HepG2 (cell line): ENCODE measurements around the gene PEAK1. TPM values are rescaled to one million over a fixed set of nuclear protein-coding genes. Genes with fewer than 3 reads are reported as not detected.

Experiments
- ATAC-seq: fragments of 200-7000 bp; cut with Tn5 transposase; 3 replicates; pipeline ENCODE4 v1.9.1; 2020; ENCODE audit warnings: mild to moderate bottlenecking, moderate library complexity
- BruUV-seq: library from RNA; stranded (reverse); fragments of 400-500 nt; replicated peaks from 2 replicates; lab custom pipeline; 2021; lab: Mats Ljungman, UMichigan
- CTCF ChIA-PET: fragments of 300-600 bp; formaldehyde crosslinking; extraction: SDS; loops from one replicate; lab custom pipeline; 2021; ENCODE audit warnings: low total read pairs, inconsistent platforms, low intra/inter-chr PET ratio; lab: Yijun Ruan, JAX
- POLR2A ChIA-PET: fragments of 350-600 bp; sonication (Branson Sonifier 250); formaldehyde crosslinking; loops from one replicate; lab custom pipeline; 2020; ENCODE audit warnings: antibody characterized with exemption, inconsistent platforms; lab: Yijun Ruan, JAX
- DNase-seq: peaks from one replicate; pipeline ENCODE4 v3.0.0-alpha.2; 2015; ENCODE audit warnings: low spot score
- FAIRE-seq: peaks from 3 replicates; lab custom pipeline; 2011; peaks lifted over from hg19 to GRCh38; lab: Jason Lieb, UNC
- H2AFZ ChIP-seq: one replicate; pipeline ENCODE4 v1.6.1; 2011; ENCODE audit warnings: low read length, inconsistent platforms
- H3K27ac ChIP-seq: fragments of 300-600 bp; 3 replicates; pipeline ENCODE4 v1.8.0; 2011; ENCODE audit warnings: mixed run types, mild to moderate bottlenecking, mixed read lengths, low read length, inconsistent platforms; ENCODE audit not compliant: insufficient read depth; ENCODE audit errors: extremely low read length
- H3K27me3 ChIP-seq, 2 experiments: fragments of 200-600 bp in 1 of 2; 2 replicates in 1 of 2; 3 replicates in 1 of 2; pipeline versions ENCODE4 v1.6.0 to v1.8.0; 2011; ENCODE audit warnings: low read length in 2 of 2, mild to moderate bottlenecking in 2 of 2, moderate library complexity in 2 of 2, inconsistent platforms in 1 of 2; ENCODE audit not compliant: insufficient read depth in 2 of 2, control insufficient read depth in 1 of 2
- H3K36me3 ChIP-seq, 2 experiments: fragments of 200-600 bp in 1 of 2; replicated peaks in 1 of 2; 2 replicates in 1 of 2; 3 replicates in 1 of 2; pipeline versions ENCODE4 v1.5.1 to v1.8.0; 2011; ENCODE audit warnings: low read length in 2 of 2, inconsistent platforms in 1 of 2; ENCODE audit not compliant: insufficient read depth in 2 of 2, control insufficient read depth in 1 of 2
- H3K4me1 ChIP-seq: 2 replicates; pipeline ENCODE4 v1.5.1; 2012; ENCODE audit warnings: low read length, inconsistent platforms; ENCODE audit not compliant: insufficient read depth
- H3K4me2 ChIP-seq: 2 replicates; pipeline ENCODE4 v1.6.0; 2011; ENCODE audit warnings: low read depth, low read length, inconsistent platforms
- H3K4me3 ChIP-seq, 3 experiments: fragments of 200-600 bp in 1 of 3; sonication (generic), shearing (Covaris generic) in 1 of 3; replicated peaks in 1 of 3; 2 replicates each; pipeline ENCODE4 v1.5.1; 2011 to 2016; ENCODE audit warnings: low read length in 3 of 3, inconsistent platforms in 2 of 3, low read depth in 2 of 3, mild to moderate bottlenecking in 2 of 3, control low read depth in 1 of 3, mixed read lengths in 1 of 3; ENCODE audit not compliant: insufficient read depth in 1 of 3
- H3K79me2 ChIP-seq: one replicate; pipeline ENCODE4 v1.6.1; 2011; ENCODE audit warnings: low read length, inconsistent platforms; ENCODE audit not compliant: insufficient read depth
- H3K9ac ChIP-seq: 2 replicates; pipeline ENCODE4 v1.6.0; 2011; ENCODE audit warnings: mild to moderate bottlenecking, low read depth, low read length, inconsistent platforms; ENCODE audit not compliant: insufficient read depth
- H3K9me3 ChIP-seq: 2 replicates; pipeline ENCODE4 v1.5.1; 2012; ENCODE audit warnings: mild to moderate bottlenecking, low read length
- H4K20me1 ChIP-seq: 2 replicates; pipeline ENCODE4 v1.6.0; 2011; ENCODE audit warnings: inconsistent platforms, mild to moderate bottlenecking, low read length, moderate library complexity; ENCODE audit not compliant: insufficient read depth
- ATM ChIP-seq: fragments of 450-650 bp; IDR thresholded peaks from 2 replicates; pipeline ENCODE4 v1.7.1; 2017; ENCODE audit warnings: mild to moderate bottlenecking, borderline replicate concordance
- FOXJ3 ChIP-seq: sonication (generic); formaldehyde crosslinking; IDR thresholded peaks from 2 replicates; pipeline ENCODE4 v1.4.0; 2020; ENCODE audit warnings: missing genetic modification reagents, mild to moderate bottlenecking, borderline replicate concordance
- PHF8 ChIP-seq: sonication (generic); formaldehyde crosslinking; IDR thresholded peaks from 2 replicates; pipeline ENCODE4 v1.5.0; 2020; ENCODE audit warnings: missing genetic modification reagents
- RBM39 ChIP-seq: fragments of 200-400 bp; formaldehyde crosslinking; IDR thresholded peaks from one replicate; pipeline ENCODE4 v1.6.1; 2018; ENCODE audit warnings: antibody characterized with exemption, mild to moderate bottlenecking, low read depth, low read length; ENCODE audit not compliant: poor library complexity, severe bottlenecking
- SAFB2 ChIP-seq: sonication (generic); formaldehyde crosslinking; IDR thresholded peaks from 2 replicates; pipeline ENCODE4 v1.5.1; 2020; ENCODE audit warnings: missing genetic modification reagents, low read depth, mild to moderate bottlenecking, borderline replicate concordance
- U2AF2 ChIP-seq: fragments of 200-400 bp; formaldehyde crosslinking; IDR thresholded peaks from 2 replicates; pipeline ENCODE4 v1.6.1; 2017; ENCODE audit warnings: low read depth, mild to moderate bottlenecking, low read length
- ZKSCAN8 ChIP-seq: IDR thresholded peaks from 2 replicates; pipeline ENCODE4 v1.6.1; 2016; ENCODE audit warnings: borderline replicate concordance, missing genetic modification reagents, missing compliant biosample characterization
- ZNF143 ChIP-seq: sonication (generic); formaldehyde crosslinking; IDR thresholded peaks from 2 replicates; pipeline ENCODE4 v1.4.0; 2020; ENCODE audit warnings: missing genetic modification reagents
- ZNF557 ChIP-seq: sonication (generic); formaldehyde crosslinking; IDR thresholded peaks from 2 replicates; pipeline ENCODE4 v1.4.0; 2020; ENCODE audit warnings: missing genetic modification reagents
- ZNF563 ChIP-seq: sonication (generic); formaldehyde crosslinking; IDR thresholded peaks from 2 replicates; pipeline ENCODE4 v1.8.0; 2022; ENCODE audit warnings: mild to moderate bottlenecking, moderate library complexity, missing genetic modification reagents
- ZNF709 ChIP-seq: sonication (generic); formaldehyde crosslinking; IDR thresholded peaks from 2 replicates; pipeline ENCODE4 v1.5.0; 2020; ENCODE audit warnings: mild to moderate bottlenecking, missing genetic modification reagents
- ZNF747 ChIP-seq: sonication (generic); formaldehyde crosslinking; IDR thresholded peaks from 2 replicates; pipeline ENCODE4 v1.8.1; 2023; ENCODE audit warnings: missing genetic modification reagents, mild to moderate bottlenecking, borderline replicate concordance
- ZNF782 ChIP-seq: sonication (generic); formaldehyde crosslinking; IDR thresholded peaks from 2 replicates; pipeline ENCODE4 v1.4.0; 2020; ENCODE audit warnings: missing genetic modification reagents, mild to moderate bottlenecking, borderline replicate concordance
- ZNF850 ChIP-seq: sonication (generic); formaldehyde crosslinking; conservative IDR thresholded peaks from 2 replicates; pipeline ENCODE4 v1.9.0; 2021; ENCODE audit warnings: mild to moderate bottlenecking, missing genetic modification reagents
- ZSCAN31 ChIP-seq: sonication (generic); formaldehyde crosslinking; IDR thresholded peaks from 2 replicates; pipeline ENCODE4 v1.5.0; 2020; ENCODE audit warnings: low read depth, mild to moderate bottlenecking, missing genetic modification reagents
- WGBS: methylation state at CpG from one replicate; pipeline ENCODE4 v1.1.6; 2017; ENCODE audit warnings: low lambda C conversion rate; 5-methylcytosine and 5-hydroxymethylcytosine counted together
- in situ Hi-C: cut with HindIII; loops from 2 replicates; pipeline ENCODE4 v1.10.0; 2017; ENCODE audit warnings: low pct_unique_long_range_greater_than_20kb; ENCODE audit not compliant: extremely low pct_ligation_motif_present
- intact Hi-C: fragments of 100-400 bp; cut with micrococcal nuclease; formaldehyde crosslinking; loops from one replicate; pipeline ENCODE4 v1.10.0; 2022; ENCODE audit not compliant: unreplicated experiment
- polyA plus RNA-seq, 8 experiments: library from polyadenylated mRNA; depleted of rRNA in 3 of 8; stranded (reverse) in 7 of 8; unstranded in 1 of 8; fragments of >200 nt; fragmentation: Illumina TruSeq in 4 of 8; extraction: Trizol in 4 of 8; gene quantifications; 2 replicates each; pipeline versions ENCODE4 v1.2.1 to v1.2.3, GENCODE V29; 2011 to 2016; ENCODE audit warnings: low read depth in 4 of 8, missing spikeins in 1 of 8, mixed read lengths in 1 of 8; ENCODE audit not compliant: insufficient read depth in 1 of 8
- total RNA-seq, 5 experiments: library from RNA; depleted of rRNA; stranded (reverse); fragments of >200 nt; fragmentation: Illumina TruSeq; extraction: Trizol; gene quantifications; 2 replicates each; pipeline ENCODE4 v1.2.3, GENCODE V29; 2016; ENCODE audit warnings: low read depth in 1 of 5
- TF ChIP-seq, protein P1 (sequence below): sonication (generic); formaldehyde crosslinking; IDR thresholded peaks from 2 replicates; pipeline ENCODE4 v1.4.0; 2020; ENCODE audit warnings: missing genetic modification reagents
- TF ChIP-seq, protein P2 (sequence below): sonication (generic); formaldehyde crosslinking; IDR thresholded peaks from 2 replicates; pipeline ENCODE4 v1.4.0; 2020; ENCODE audit warnings: missing genetic modification reagents

PEAK1 gene
- total and polyA plus RNA-seq, 2 of the 13 experiments (the other 11 are each of a cell fraction or from before 2014, with no cell fraction given): 6.0 to 6.6 TPM

DNA sequence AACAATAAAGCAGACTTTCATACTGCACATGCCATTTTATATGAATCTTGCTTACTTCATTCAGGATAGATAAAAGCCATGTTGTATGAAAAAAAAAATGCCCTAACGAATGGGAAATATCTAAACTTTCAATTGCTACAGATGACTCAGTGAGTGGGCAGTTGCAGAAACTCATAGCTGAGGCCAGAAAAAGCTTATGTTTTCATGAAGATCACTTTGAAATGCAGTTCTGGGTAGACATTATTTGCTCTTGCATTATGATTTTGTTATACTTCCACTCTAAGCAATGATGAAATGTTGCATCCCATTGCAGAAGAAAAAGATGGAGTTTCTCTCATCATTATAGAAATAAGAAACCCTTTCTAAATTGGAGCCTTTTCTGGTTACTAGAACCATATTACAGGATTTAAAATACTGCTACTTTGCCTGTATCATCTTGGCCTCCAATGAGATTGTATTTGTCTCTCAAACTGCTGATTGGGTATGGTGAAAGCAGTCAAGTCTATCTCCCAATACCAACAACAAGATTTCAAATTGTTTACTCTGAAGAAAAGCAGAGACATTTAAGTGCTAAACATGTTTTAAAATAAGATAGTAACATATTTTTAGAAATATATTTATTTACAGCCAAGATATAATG is 17.0 kb downstream of the PEAK1 start (continued):
- TF ChIP-seq, protein P1, sequence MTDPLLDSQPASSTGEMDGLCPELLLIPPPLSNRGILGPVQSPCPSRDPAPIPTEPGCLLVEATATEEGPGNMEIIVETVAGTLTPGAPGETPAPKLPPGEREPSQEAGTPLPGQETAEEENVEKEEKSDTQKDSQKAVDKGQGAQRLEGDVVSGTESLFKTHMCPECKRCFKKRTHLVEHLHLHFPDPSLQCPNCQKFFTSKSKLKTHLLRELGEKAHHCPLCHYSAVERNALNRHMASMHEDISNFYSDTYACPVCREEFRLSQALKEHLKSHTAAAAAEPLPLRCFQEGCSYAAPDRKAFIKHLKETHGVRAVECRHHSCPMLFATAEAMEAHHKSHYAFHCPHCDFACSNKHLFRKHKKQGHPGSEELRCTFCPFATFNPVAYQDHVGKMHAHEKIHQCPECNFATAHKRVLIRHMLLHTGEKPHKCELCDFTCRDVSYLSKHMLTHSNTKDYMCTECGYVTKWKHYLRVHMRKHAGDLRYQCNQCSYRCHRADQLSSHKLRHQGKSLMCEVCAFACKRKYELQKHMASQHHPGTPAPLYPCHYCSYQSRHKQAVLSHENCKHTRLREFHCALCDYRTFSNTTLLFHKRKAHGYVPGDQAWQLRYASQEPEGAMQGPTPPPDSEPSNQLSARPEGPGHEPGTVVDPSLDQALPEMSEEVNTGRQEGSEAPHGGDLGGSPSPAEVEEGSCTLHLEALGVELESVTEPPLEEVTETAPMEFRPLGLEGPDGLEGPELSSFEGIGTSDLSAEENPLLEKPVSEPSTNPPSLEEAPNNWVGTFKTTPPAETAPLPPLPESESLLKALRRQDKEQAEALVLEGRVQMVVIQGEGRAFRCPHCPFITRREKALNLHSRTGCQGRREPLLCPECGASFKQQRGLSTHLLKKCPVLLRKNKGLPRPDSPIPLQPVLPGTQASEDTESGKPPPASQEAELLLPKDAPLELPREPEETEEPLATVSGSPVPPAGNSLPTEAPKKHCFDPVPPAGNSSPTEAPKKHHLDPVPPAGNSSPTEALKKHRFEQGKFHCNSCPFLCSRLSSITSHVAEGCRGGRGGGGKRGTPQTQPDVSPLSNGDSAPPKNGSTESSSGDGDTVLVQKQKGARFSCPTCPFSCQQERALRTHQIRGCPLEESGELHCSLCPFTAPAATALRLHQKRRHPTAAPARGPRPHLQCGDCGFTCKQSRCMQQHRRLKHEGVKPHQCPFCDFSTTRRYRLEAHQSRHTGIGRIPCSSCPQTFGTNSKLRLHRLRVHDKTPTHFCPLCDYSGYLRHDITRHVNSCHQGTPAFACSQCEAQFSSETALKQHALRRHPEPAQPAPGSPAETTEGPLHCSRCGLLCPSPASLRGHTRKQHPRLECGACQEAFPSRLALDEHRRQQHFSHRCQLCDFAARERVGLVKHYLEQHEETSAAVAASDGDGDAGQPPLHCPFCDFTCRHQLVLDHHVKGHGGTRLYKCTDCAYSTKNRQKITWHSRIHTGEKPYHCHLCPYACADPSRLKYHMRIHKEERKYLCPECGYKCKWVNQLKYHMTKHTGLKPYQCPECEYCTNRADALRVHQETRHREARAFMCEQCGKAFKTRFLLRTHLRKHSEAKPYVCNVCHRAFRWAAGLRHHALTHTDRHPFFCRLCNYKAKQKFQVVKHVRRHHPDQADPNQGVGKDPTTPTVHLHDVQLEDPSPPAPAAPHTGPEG (CRISPR knock-in tag): no peak
- no peak for TF ChIP-seq ZNF709 (CRISPR knock-in tag)
- no peak for TF ChIP-seq ATM
- TF ChIP-seq PHF8: no peak
- TF ChIP-seq ZNF563 (CRISPR knock-in tag): no peak

DNA sequence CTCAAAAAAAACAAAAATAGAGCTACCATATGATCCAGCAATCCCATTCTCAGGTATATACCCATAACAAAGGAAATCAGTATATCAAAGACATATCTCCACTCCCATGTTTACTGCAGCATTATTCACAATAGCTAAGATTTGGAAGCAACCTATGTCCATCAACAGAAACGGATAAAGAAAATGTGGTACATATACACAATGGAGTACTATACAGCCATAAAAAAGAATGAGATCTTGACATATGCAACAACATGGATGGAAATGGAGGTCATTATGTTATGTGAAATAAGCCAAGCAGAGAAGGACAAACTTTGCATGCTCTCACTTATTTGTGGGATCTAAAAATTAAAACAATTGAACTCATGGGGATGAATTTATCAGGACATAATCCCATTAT is 19.6 kb downstream of the PEAK1 start:
- no peak for FAIRE-seq
- ChIA-PET POLR2A (no interaction called here), CTCF (no interaction called here)
- H3K4me1 ChIP-seq: no peaks in the 10 kb centered on the region
- H3K27ac ChIP-seq: no peak overlapping the region
- no peak for DNase-seq
- no peak for ATAC-seq
- no peaks in the 10 kb centered on the region for H3K36me3 ChIP-seq
- BruUV-seq: no TSS peak
- in situ Hi-C loops (no loop called here), intact Hi-C loops (no loop called here)
- WGBS: 100% methylated on average over 1 of the region's 1 CpG
- H3K4me3 ChIP-seq: no peak overlapping the region
- no peak overlapping the region for H2AFZ ChIP-seq
- no peak overlapping the region for H3K4me2 ChIP-seq
- no peaks in the 10 kb centered on the region; the same call in 1 of the 2 replicates for H4K20me1 ChIP-seq
- peaks cover 44% of the 10 kb centered on the region for H3K79me2 ChIP-seq
- no peak overlapping the region for H3K9ac ChIP-seq
- H3K9me3 ChIP-seq: peaks cover 28% of the 10 kb centered on the region
- no peaks in the 10 kb centered on the region for H3K27me3 ChIP-seq
- TF ChIP-seq FOXJ3 (CRISPR knock-in tag): no peak
- TF ChIP-seq ZNF782 (CRISPR knock-in tag): no peak
- TF ChIP-seq ZKSCAN8 (CRISPR knock-in tag): no peak
- TF ChIP-seq ZNF747 (CRISPR knock-in tag): no peak
- TF ChIP-seq, protein P2, sequence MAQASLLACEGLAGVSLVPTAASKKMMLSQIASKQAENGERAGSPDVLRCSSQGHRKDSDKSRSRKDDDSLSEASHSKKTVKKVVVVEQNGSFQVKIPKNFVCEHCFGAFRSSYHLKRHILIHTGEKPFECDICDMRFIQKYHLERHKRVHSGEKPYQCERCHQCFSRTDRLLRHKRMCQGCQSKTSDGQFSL (CRISPR knock-in tag): no peak
- no peak for TF ChIP-seq ZNF557
- TF ChIP-seq U2AF2: no peak
- TF ChIP-seq ZSCAN31 (CRISPR knock-in tag): no peak
- TF ChIP-seq SAFB2: no peak
- TF ChIP-seq ZNF850 (CRISPR knock-in tag): no peak
- no peak for TF ChIP-seq RBM39
- no peak for TF ChIP-seq ZNF143 (CRISPR knock-in tag)
